PFSK-1 (cell line): Measurements from ENCODE around the gene CACNB2.

Source experiments
- FOXP2 ChIP-seq: optimal IDR thresholded peaks from 2 replicates; pipeline ENCODE3; 2011; ENCODE audit warnings: borderline replicate concordance, control low read depth, inconsistent platforms; ENCODE audit not compliant: insufficient read depth; ENCODE audit errors: extremely low read length, extremely low read depth
- POLR2AphosphoS5 ChIP-seq: IDR thresholded peaks from 2 replicates; pipeline ENCODE4 v1.6.1; 2012; ENCODE audit warnings: low read depth, mild to moderate bottlenecking, control low read depth, low read length, moderate library complexity
- SIN3A ChIP-seq: IDR thresholded peaks from 2 replicates; pipeline ENCODE4 v1.6.1; 2012; ENCODE audit warnings: mild to moderate bottlenecking, low read length, moderate library complexity, borderline replicate concordance; ENCODE audit not compliant: insufficient read depth
- TAF1 ChIP-seq: IDR thresholded peaks from 2 replicates; pipeline ENCODE4 v1.6.1; 2012; ENCODE audit warnings: low read length, control low read depth, borderline replicate concordance; ENCODE audit not compliant: insufficient read depth
- TF ChIP-seq, protein P1 (sequence below), 2 experiments: IDR thresholded peaks; 2 replicates each; pipeline versions ENCODE4 v1.6.1 to v1.8.0; 2011 to 2012; ENCODE audit warnings: low read depth in 2 of 2, low read length in 2 of 2, control low read depth in 1 of 2, inconsistent platforms in 1 of 2, mild to moderate bottlenecking in 1 of 2, moderate library complexity in 1 of 2; ENCODE audit not compliant: insufficient read depth in 1 of 2

Gene CACNB2

DNA sequence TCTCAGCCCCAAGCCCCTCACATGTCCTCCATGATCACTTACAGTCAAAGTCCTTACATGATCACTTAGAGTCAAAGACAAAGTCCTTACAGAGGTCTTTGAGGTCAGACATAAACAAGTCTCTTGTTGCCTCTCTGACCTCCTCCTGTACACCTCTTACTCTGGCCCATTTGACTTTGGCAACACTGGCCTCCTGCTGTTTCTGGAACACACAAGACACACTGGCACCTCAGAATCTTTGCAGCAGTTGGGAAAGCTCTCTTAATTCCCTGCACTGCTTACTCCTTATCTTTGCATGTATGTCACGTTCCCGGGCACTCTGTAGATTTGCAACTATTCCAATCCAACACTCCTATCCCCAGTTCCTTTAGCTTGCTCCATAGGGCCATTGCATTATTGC is 408.9 kb downstream of the CACNB2 start:
- TF ChIP-seq FOXP2 (no peak), POLR2AphosphoS5 (no peak), TAF1 (no peak), SIN3A (no peak)
- TF ChIP-seq, protein P1, sequence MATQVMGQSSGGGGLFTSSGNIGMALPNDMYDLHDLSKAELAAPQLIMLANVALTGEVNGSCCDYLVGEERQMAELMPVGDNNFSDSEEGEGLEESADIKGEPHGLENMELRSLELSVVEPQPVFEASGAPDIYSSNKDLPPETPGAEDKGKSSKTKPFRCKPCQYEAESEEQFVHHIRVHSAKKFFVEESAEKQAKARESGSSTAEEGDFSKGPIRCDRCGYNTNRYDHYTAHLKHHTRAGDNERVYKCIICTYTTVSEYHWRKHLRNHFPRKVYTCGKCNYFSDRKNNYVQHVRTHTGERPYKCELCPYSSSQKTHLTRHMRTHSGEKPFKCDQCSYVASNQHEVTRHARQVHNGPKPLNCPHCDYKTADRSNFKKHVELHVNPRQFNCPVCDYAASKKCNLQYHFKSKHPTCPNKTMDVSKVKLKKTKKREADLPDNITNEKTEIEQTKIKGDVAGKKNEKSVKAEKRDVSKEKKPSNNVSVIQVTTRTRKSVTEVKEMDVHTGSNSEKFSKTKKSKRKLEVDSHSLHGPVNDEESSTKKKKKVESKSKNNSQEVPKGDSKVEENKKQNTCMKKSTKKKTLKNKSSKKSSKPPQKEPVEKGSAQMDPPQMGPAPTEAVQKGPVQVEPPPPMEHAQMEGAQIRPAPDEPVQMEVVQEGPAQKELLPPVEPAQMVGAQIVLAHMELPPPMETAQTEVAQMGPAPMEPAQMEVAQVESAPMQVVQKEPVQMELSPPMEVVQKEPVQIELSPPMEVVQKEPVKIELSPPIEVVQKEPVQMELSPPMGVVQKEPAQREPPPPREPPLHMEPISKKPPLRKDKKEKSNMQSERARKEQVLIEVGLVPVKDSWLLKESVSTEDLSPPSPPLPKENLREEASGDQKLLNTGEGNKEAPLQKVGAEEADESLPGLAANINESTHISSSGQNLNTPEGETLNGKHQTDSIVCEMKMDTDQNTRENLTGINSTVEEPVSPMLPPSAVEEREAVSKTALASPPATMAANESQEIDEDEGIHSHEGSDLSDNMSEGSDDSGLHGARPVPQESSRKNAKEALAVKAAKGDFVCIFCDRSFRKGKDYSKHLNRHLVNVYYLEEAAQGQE (IDR thresholded peaks at IDR 0.05; ENCODE audit: insufficient read depth in 1 of 2, low read depth in 2 of 2, low read length in 2 of 2), result no peak

DNA sequence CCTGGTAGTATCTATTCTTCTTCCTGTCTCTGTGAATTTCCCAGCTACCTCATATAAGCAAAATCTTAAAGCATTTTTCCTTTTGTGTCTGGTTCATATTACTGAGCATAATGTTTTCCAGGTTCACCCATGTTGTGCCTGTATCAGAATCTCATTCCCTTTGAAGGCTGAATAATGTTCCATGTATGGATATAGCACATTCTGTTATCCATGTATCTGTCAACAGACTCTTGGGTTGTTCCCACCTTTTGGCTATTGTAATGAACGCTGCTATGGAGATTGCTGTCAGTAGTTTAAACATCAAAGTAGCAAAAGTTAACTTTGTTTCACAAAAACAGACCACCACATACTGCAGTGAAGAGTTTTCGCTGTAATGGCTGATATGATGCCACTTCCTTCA is 411.2 kb downstream of the CACNB2 start:
- TF ChIP-seq TAF1, result no peak
- no peak for TF ChIP-seq SIN3A
- TF ChIP-seq, protein P1 (IDR thresholded peaks at IDR 0.05; ENCODE audit: insufficient read depth in 1 of 2, low read depth in 2 of 2, low read length in 2 of 2), result no peak
- no peak for TF ChIP-seq POLR2AphosphoS5
- TF ChIP-seq FOXP2, result no peak

DNA sequence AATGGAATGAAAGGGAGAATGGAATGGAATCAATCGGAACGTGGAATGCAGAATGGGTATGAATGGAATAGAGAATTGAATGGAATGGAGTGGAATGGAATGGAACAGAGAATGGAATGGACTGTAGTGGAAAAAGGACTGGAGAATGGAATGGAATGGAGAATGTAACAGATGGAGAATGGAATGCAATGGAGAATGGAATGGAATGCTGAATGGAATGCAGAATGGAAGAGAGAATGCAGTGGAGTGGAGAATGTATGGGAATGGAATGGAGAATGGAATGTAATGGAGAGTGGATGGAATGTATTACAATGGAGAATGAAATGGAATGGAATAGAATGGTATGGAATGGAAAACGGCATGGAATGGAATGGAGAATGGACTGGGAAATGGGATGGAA is 414.3 kb downstream of the CACNB2 start:
- no peak for TF ChIP-seq TAF1
- no peak for TF ChIP-seq SIN3A
- no peak for TF ChIP-seq FOXP2
- no peak for TF ChIP-seq POLR2AphosphoS5
- TF ChIP-seq, protein P1 (IDR thresholded peaks at IDR 0.05; ENCODE audit: insufficient read depth in 1 of 2, low read depth in 2 of 2, low read length in 2 of 2), result no peak

DNA sequence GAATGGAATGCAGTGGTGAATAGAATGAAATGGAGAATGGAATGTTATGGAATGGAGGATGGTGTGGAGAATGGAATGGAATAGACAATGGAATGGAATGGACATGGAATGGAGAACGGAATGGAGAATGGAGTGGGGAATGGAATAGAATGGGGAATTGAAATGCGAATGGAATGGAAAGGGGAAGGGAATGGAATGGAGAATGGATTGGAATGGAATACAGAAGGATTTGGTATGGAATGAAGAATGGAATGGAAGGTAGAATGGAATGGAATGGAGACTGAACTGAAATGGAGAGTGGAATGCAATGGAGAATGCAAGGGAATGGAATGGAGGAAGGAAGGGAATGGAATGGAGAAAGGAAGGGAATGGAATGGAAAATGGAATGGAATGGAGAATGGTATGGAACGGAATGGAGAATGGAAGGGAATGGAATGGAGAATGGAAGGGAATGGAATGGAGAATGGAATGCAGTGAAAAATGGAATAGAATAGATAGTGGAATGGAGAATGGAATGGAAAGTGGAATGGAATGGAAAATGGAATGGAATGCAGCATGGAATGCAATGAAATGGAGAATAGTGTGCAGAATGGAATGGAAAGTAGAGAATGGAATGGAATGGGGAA is 416.4 kb downstream of the CACNB2 start:
- TF ChIP-seq TAF1, result no peak
- TF ChIP-seq, protein P1 (IDR thresholded peaks at IDR 0.05; ENCODE audit: insufficient read depth in 1 of 2, low read depth in 2 of 2, low read length in 2 of 2), result no peak

DNA sequence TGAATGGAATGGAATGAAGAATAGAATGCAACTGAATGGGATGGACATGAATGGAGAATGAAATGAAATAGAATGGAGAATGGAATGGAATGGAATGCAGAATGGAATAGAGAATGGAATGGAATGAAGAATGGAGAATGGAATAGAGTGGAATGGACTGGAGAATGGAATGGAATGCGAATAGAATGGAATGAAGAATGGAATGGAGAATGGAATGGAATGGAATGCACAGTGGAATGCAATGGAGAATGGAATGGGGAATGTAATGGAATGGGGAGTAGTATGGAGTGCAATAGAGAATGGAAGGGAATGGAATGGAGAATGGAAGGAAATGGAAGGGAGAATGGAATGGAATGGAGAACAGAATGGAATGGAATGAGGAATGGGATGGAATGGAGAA is 417.7 kb downstream of the CACNB2 start:
- no peak for TF ChIP-seq SIN3A
- TF ChIP-seq, protein P1 (IDR thresholded peaks at IDR 0.05; ENCODE audit: insufficient read depth in 1 of 2, low read depth in 2 of 2, low read length in 2 of 2), result no peak
- no peak for TF ChIP-seq POLR2AphosphoS5
- TF ChIP-seq FOXP2, result no peak
- no peak for TF ChIP-seq TAF1
